GM12891 (cell line): ENCODE measurements around the gene INHA.

Source experiments
- PAX5 ChIP-seq: IDR thresholded peaks from 2 replicates; pipeline ENCODE4 v1.6.1; 2011; ENCODE audit warnings: low read length, moderate library complexity, mild to moderate bottlenecking; ENCODE audit not compliant: insufficient read depth, severe bottlenecking
- POLR2A ChIP-seq: IDR thresholded peaks from 2 replicates; pipeline ENCODE4 v1.6.1; 2011; ENCODE audit warnings: low read depth, low read length, control low read depth
- POLR2AphosphoS5 ChIP-seq: IDR thresholded peaks from 2 replicates; pipeline ENCODE4 v1.6.1; 2011; ENCODE audit warnings: low read depth, low read length, control low read depth
- SPI1 ChIP-seq: IDR thresholded peaks from 2 replicates; pipeline ENCODE4 v1.6.1; 2011; ENCODE audit warnings: low read depth, low read length, control low read depth
- TAF1 ChIP-seq: IDR thresholded peaks from 2 replicates; pipeline ENCODE4 v1.6.1; 2011; ENCODE audit warnings: low read depth, low read length, control low read depth

DNA sequence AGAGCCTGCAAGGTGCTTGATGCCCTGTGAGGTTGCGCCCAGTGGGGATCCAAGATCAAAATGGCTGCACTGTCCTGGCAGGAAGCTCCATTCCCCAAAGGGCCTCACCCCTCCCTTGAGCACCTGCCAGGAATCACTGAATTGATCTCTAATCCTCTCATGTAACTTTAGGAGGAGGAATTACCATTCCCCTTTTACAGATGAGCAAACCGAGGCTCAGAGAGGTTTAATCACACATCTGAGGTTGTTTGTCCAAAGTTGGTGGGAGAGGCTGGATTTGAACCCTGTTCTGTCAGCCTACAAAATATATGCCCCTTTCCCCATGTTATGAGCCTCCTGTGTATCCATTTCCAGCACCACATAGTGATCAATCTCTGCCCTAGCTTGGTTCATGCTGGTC, 47.3 kb upstream of the INHA start:
- TF ChIP-seq POLR2AphosphoS5 (no peak), POLR2A (no peak), TAF1 (no peak), SPI1 (no peak), PAX5 (no peak)
